Testis (tissue), 2 donors: ENCODE results near the gene ARHGAP33.

Experiments
- CTCF ChIP-seq, 3 experiments: fragments of 450-650 bp in 2 of 3; fragments of 200-600 bp in 1 of 3; sonication (generic) in 1 of 3; IDR thresholded peaks; one replicate each; pipeline ENCODE4 v1.5.1; 2016 to 2019; ENCODE audit warnings: antibody characterized with exemption in 3 of 3, mild to moderate bottlenecking in 2 of 3, moderate library complexity in 1 of 3
- POLR2A ChIP-seq: fragments of 450-650 bp; IDR thresholded peaks from one replicate; pipeline ENCODE4 v1.6.1; 2017; ENCODE audit warnings: antibody characterized with exemption, mild to moderate bottlenecking, moderate library complexity

- TF ChIP-seq CTCF (IDR thresholded peaks at IDR 0.05): no peak
- TF ChIP-seq POLR2A: no peak
These were observed 29.3 kb upstream of the ARHGAP33 start for GRCh38 chr19:35746087-35746462.
